HG02763 (cell line): ENCODE measurements around the gene GRIA2.
"Not testable (repeated sequence)": the region's sequence is repeated elsewhere in the genome, so short reads cannot be mapped to it uniquely, and the experiment has no call there.

Source experiments
- ATAC-seq: cut with Tn5 transposase; IDR thresholded peaks from one replicate; pipeline ENCODE4 v1.9.1; 2021; ENCODE audit warnings: mild to moderate bottlenecking, moderate library complexity; ENCODE audit not compliant: unreplicated experiment

The GRIA2 gene

DNA sequence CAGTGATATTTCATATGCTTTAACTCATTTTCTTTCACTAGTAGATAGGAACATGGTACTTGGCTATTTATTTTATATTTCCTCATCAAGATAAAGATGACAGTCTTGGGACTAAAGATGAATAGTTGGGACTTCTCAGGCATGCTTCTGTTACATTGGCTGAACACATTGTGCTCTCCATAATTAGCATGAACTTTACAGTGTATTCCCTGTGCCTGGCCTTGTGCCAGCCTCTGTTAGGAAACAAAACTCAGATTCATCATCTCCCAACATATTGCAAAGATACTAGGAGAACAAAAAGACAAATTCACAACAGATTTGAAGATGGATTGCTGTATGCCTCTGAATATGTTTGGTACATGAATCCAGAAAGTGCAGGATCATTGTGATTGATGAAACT lies 26.4 kb downstream of the GRIA2 start:
- ATAC-seq = no peak

DNA sequence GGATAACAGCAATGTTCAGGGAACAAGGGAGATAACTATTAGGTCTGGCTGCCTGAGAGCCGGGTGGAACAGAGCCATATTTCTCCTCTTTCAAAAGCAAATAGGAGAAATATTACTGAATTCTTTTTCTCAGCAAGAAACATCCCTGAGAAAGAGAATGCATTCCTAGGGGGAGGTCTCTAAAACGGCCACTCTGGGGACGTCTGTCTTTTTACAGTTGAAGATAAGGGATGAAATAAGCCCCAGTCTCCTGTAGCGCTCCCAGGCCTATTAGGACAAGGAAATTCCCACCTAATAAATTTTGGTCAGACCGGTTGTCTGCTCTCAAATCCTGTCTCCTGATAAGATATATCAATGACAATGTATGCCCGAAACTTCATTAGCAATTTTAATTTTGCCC lies 37.6 kb downstream of the GRIA2 start:
- not testable (repeated sequence) for ATAC-seq

DNA sequence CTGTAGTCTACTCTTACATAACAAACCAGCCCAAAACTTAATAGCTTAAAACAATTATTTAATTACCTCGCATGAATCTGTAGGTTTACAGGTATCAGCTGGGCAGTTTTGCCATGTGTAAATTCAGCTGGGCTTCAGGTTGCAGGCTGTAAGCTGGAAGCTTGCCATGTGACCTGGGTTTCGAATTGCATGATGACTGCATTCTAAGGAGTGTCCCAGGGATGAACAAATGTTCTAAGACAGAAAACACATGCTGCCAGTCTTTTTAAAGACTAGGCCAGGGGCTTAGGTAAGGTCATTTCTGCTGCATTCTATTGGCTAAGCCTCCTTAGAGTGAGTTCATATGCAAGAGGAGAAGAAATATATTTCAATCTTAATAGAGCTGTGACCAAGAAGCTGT lies 44.8 kb downstream of the GRIA2 start:
- no peak for ATAC-seq

GRCh38 chr4:157270108-157270507 lies 49.6 kb downstream of the GRIA2 start:
- ATAC-seq = no peak

GRCh38 chr4:157270552-157270951 lies 50.0 kb downstream of the GRIA2 start:
- no peak for ATAC-seq

DNA sequence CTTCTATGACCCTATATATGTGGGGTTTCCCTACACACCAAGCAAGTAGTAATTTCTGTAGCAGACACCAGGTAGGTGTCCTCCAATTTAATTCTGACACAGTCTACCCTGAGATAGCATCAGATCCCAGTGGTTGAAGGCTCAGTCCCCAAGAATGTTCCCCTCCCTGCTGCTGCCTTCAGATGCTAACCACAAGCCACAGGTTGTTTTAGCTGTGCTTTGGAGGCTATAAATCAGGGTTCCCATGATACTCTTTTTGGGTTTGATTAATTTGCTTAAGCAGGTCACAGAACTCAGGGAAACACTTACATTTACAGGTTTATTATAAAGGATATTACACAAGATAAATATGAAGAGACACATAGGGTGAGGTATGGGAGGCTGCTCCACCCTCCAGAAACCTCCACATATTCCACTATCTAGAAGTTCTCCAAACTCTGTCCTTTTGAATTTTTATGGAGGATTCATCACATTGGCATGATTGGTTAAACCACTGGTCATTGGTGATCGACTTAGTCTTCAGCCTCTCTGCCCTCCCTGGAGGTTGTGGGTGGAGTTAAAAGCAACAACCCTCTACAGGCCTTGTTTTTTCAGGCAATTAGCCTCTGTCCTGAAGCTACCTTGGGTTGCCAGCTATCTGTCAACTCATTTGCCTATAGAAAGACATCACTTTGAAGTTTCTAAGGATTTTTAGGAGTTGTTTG lies 50.8 kb downstream of the GRIA2 start:
- no peak for ATAC-seq

DNA sequence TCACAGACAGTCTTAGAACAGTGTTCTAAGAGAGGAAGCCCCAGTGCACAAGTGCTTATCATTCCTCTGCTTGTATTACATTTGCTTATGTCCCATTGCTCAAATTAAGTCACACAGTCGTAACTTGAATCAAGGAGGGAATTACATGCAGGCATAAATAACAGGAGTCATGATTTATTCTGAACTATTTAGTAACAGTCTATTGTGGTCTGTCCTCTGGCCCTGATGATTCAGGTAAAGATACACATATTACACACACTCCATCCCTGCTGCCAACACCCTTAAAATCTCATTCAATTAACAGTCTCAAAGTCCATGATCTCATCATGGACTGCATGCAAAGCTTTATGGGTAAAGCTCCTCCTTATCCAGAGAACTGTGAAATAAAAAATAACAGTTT lies 60.1 kb downstream of the GRIA2 start:
- ATAC-seq = no peak

- ATAC-seq = no peak
Observed at GRCh38 chr4:157282019-157282418, 61.5 kb downstream of the GRIA2 start.

DNA sequence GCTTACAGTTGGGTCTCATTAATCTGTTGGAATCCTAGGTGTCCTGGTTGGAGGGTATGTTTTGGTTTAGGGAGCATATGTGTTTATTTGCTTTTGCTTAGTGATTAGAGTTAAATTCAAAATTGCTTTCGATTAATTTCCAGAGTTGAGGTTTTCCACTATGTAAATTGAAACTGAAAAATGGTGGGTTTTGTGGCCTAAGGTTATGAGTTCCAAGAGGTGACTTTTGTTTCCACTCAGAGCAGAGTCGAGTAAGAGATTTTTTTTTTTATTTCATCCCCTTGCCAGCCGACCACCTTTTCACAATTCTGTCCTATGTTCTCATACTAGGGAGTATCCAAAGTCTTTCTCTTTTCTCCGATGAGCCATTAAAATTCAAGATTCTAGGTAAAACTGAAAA lies 66.9 kb downstream of the GRIA2 start:
- no peak for ATAC-seq

- ATAC-seq = no peak
Observed at GRCh38 chr4:157290622-157291021, 70.1 kb downstream of the GRIA2 start.

- ATAC-seq = no peak
Observed at GRCh38 chr4:157291071-157291470, 70.5 kb downstream of the GRIA2 start.

DNA sequence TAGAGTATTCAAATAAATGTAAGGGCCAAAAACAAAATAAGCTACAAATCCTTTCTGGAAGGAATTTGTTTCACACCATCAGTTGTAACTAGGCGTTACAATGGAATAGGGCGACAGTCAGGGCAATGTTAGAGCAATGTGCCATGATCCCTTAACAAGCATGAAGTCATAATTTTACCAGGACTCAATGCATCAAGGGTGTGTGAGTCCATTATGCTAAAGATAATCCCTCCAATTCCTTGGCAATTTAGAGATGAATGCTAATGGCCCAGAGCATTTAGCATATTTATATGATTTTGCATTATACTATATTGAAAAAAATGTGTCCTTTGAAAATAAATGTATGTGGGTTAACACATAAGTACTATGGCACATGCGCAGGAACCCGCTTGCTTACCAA lies 73.1 kb downstream of the GRIA2 start:
- no peak for ATAC-seq

DNA sequence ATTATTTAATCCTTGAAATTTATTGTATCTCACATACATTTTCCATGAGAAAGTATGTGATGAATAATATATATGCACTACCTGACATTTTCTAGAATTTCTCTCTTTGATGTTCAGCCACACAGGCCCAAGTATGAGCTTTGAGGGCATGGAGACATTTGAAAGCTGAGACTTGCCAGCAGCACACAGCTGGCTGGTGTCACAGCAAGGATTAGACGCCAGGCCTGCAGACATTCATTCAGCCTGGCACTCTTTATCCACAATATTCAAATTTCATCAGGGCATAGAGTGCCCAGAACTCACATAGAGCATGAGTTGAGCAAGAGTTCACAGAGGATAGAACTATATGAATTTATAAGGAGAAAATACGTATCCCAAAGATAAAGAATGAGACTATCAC lies 74.0 kb downstream of the GRIA2 start:
- ATAC-seq = no peak

GRCh38 chr4:157300701-157301100 lies 80.2 kb downstream of the GRIA2 start:
- no peak for ATAC-seq

DNA sequence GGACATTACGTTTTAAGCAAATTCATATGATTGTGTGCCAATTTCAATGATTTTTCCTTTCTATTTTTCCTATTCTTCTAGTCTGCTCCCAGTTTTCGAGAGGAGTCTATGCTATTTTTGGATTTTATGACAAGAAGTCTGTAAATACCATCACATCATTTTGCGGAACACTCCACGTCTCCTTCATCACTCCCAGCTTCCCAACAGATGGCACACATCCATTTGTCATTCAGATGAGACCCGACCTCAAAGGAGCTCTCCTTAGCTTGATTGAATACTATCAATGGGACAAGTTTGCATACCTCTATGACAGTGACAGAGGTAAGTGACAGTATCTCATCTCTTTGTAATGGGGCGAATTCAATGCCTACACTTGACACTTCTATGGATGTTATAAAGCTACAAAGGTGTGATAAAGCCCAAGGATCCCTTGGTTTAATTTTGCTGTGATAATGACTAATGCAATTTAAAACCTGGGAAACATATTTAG lies 83.0 kb downstream of the GRIA2 start:
- no peak for ATAC-seq

GRCh38 chr4:157304769-157305168 lies 84.2 kb downstream of the GRIA2 start:
- ATAC-seq = no peak

GRCh38 chr4:157312702-157313101 lies 92.2 kb downstream of the GRIA2 start:
- no peak for ATAC-seq

- ATAC-seq = no peak
Observed at GRCh38 chr4:157314906-157315305, 94.4 kb downstream of the GRIA2 start.

- no peak for ATAC-seq
Observed at GRCh38 chr4:157315968-157316367, 95.4 kb downstream of the GRIA2 start.

- no peak for ATAC-seq
Observed at GRCh38 chr4:157320092-157320491, 99.6 kb downstream of the GRIA2 start.

DNA sequence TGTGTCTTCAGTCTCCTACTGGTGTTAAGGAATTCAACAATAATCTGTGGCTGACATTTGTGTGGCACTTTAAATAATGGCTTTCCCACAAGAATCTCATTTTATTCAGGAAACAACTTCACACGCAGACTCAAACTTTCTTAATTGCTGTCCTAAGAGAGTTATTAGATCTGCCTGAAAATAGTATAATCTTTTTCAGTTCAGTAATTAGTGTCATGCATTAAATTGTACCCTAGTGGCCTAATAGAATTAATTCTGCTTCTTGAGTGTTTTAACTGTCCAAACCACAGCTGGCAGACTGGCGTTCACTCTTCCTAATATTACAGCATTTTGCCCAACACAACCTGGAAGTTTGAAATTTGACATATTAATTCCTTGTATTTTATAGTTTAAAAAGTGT lies 107.1 kb downstream of the GRIA2 start:
- no peak for ATAC-seq

GRCh38 chr4:157357887-157358286 lies 137.4 kb downstream of the GRIA2 start:
- ATAC-seq = no peak

- ATAC-seq = no peak
Observed at GRCh38 chr4:157358439-157358838, 137.9 kb downstream of the GRIA2 start.
